IPS-18c (cell line): Measurements from ENCODE around the gene SHMT1.
"Not testable (repeated sequence)": the region's sequence is repeated elsewhere in the genome, so short reads cannot be mapped to it uniquely, and the experiment has no call there.

Experiments
- H3K4me3 ChIP-seq: 2 replicates; pipeline ENCODE4 v1.7.0; 2013; ENCODE audit warnings: low read depth, mild to moderate bottlenecking, low read length, moderate library complexity; ENCODE audit not compliant: insufficient read depth
- H3K9me3 ChIP-seq: one replicate; pipeline ENCODE4 v1.6.1; 2013; ENCODE audit warnings: mild to moderate bottlenecking, low read length, moderate library complexity; ENCODE audit not compliant: control insufficient read depth, insufficient read depth

The SHMT1 gene

DNA sequence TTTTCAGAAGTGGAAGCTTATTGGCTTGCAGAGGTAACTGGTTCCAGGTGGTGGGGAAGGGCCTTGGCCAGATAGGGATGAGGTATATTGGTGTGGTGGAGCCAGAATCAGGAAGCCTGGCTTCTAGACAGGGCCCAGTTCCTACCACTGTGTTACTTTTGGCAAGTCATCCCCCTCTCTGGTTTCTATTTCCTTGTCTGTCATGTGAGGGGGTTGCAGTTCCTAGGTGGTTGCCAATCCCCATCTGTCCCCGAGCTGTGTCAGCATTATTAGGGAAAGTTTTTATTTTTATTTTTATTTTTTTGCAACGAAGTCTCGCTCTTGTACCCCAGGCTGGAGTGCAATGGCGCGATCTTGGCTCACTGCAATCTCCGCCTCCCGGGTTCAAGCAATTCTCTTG, 45.2 kb downstream of the SHMT1 start:
- H3K4me3 ChIP-seq, result no peak overlapping the region

DNA sequence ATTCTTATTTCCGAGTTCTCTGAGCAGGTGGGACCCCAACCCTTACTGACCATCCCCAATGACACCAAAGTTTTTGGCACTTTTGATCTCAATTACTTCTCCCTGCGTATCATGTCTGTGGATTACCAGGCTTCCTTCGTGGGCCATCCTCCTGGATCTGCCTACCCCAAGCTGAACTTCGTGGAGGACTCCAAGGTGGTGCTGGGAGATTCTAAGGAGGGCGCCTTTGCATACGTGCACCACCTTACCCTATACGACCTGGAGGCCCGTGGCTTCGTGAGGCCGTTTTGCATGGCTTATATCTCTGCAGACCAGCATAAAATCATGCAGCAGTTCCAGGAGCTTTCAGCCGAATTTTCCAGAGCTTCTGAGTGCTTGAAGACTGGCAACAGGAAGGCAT, 47.4 kb downstream of the SHMT1 start:
- Histone ChIP-seq H3K4me3 (peak overlapping the region; percentile 98), H3K9me3 (no peaks in the 10 kb centered on the region)

More for the DNA sequence above, 45.2 kb downstream of the SHMT1 start:
- no peaks in the 10 kb centered on the region for H3K9me3 ChIP-seq

DNA sequence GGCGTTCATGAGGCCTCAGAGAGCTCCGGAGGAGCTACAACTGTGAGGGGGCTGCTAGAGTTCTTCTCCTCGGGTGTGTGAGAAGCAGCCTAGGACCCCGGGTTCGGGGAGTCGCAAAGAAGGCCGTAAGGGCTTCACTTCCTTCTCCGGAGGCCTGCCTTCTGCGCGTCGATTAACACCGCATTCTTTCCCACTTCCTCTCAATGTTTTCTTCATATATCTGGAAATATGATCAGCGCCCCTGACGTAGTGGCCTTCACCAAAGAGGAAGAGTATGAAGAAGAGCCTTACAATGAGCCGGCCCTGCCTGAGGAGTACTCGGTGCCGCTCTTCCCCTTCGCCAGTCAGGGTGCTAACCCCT, 47.8 kb downstream of the SHMT1 start:
- Histone ChIP-seq H3K9me3 (no peaks in the 10 kb centered on the region), H3K4me3 (peak overlapping the region; percentile 98)

DNA sequence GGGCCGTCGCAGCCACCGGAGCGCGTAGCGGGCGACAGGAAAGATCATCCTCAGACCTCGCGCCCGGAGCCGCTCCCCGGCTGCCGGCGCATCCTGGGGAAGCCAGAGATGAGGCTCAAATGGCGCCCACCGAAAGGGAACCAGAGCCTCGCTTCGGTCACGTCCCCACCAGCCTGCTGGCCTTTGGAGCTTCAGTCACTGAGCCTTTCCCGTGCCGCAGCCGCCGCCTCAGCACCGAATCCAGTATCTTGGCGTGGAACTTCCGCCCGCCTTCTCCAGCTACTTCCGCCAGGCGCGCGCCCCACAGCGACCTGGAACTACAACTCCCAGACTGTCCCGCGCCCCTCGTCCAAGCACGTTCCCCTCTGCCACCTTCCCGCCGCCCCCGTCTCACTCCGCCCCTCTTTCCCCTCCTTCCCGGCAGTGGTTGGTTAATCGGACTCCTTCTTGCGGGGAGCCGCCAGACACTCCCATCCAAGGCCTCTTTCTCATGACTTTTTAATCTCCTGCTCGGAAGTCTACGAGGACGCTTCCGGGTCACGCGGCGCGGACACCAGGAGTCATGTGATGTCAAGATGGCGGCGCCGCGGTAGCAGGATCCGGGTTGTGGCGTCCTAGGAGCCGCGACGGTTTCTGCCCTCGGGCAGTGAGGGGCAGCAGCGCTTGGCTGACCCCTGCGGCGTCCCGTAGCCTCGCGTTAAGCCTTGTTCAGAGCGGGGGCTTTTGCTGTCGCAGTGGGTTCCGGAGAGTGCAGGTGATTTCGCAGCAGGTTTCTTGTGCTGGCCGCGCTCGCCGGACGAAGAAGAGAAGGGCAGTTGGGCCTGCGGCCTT, 48.4 kb downstream of the SHMT1 start, which contains the start of the genes SMCR8 and TOP3A:
Gene SMCR8, plus strand, starts transcription at position 563 of the 831 bp plus-strand sequence. CDS start 497 bp downstream, outside the sequence.
Gene TOP3A, minus strand, starts transcription at position 264 of the 831 bp plus-strand sequence. Its CDS starts 216 bp downstream, at position 48.
- Histone ChIP-seq H3K4me3 (peak within 1 kb of the TSS; percentile 98), H3K9me3 (no peaks in the 10 kb centered on the region)

DNA sequence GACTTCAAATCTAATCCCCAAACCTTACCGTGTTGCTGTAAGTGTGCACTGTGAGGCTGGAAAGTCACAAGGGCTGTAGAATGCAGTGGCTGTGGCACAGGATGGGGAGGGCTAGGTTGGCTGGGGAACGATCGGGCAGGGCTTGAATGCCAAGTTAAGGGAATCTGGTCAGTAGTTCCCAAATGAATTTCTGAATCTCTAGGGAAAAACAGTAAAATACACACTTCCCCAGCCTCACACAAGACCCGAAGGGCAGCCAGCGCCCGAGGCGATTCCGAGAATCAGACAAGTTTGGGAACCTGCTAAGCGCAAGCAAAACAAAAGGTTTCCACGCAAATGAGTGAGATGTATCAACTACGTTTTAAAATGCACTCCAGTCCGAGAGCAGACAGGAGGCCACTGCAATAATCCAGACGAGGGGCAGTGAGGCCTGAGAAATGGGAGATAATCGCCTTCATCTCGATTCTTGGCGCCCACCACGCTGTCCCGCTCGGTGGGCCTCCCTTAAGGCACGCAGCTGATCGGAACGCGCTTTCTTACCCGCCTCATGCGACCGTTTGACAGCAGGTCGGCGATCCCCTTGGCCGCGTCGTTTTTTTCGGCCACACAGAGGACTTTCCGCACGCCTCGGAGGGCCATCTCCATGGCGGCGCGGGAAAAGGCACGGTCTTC, 49.2 kb downstream of the SHMT1 start:
- Histone ChIP-seq H3K9me3 (no peaks in the 10 kb centered on the region), H3K4me3 (peak overlapping the region; percentile 98)

DNA sequence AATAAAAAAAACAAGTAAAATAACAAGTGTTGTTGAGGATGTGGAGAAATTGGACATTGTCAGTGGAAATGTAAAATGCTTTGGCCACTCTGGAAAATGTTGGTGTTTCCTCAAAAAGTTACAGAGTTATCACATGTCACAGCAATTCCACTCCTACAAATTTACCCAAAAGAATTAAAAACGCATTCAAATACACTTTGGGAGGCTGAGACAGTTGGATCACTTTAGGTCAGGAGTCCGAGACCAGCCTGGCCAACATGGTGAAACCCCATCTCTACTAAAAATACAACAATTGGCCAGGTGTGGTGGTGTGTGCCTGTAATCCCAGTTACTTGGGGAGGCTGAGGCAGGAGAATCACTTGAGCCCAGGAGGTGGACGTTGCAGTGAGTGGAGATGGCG, 54.1 kb downstream of the SHMT1 start:
- Histone ChIP-seq H3K4me3 (no peak overlapping the region), H3K9me3 (no peaks in the 10 kb centered on the region)

DNA sequence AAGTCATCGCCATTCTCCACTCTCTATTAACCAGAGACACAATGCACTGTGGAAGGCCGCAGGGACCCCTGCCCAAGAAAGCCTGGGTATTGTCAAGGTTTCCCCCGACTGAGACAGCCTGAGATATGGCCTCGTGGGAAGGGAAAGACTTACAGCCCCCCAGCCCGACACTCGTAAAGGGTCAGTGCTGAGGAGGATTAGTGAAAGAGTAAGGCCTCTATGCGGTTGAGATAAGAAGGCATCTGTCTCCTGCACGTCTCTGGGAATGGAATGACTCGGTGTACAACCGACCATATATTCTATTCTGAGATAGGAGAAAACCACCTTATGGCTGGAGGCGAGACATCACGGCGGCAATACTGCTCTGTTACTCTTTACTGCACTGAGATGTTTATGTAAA, 60.1 kb downstream of the SHMT1 start:
- not testable (repeated sequence) for H3K4me3 ChIP-seq, H3K9me3 ChIP-seq

DNA sequence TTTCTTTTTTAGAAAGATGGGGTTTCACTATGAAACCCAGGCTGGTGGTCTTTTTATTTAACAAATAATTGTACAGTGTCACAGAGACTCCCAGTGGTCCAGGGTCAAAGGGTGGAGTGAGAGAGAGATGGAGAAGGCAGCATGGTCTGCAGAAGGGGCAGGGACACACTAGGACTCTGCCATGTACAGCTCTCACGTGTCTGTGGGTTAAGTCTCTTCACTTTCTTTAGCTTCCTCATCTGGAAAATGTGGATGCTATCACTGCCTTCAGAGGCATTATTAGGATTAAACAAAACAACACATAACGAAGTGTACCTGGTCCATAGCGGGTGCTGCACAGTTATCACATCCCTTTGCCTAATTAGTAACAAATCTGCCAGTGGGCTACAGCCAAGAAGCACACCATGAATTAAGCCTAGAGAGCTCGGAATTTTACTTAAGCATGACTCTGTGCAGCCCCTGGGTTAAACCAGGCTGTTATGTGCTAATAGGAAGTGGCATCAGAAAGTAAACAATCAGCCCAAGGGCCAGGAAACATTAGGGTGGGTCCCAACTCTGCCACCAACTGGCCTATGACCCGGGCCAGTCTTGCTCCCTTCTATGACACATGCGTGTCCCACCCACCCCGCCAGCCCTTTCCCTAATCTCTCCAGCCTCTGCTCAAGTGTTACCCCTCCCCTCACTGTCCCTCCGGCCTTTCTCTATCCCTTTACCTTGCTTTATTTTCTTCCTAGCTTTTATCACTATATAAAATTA, 62.4 kb downstream of the SHMT1 start:
- no peak overlapping the region for H3K4me3 ChIP-seq
- H3K9me3 ChIP-seq, result peaks cover 3% of the 10 kb centered on the region

DNA sequence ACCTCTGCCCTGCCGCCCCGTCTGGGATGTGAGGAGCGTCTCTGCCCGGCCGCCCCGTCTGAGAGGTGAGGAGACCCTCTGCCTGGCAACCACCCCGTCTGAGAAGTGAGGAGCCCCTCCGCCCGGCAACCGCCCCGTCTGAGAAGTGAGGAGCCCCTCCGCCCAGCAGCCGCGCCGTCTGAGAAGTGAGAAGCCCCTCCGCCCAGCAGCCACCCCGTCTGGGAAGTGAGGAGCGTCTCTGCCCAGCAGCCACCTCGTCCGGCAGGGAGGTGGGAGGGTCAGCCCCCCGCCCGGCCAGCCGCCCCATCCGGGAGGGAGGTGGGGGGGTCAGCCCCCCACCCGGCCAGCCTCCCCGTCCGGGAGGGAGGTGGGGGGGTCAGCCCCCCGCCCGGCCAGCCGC, 65.3 kb downstream of the SHMT1 start:
- H3K4me3 ChIP-seq, H3K9me3 ChIP-seq: not testable (repeated sequence)

DNA sequence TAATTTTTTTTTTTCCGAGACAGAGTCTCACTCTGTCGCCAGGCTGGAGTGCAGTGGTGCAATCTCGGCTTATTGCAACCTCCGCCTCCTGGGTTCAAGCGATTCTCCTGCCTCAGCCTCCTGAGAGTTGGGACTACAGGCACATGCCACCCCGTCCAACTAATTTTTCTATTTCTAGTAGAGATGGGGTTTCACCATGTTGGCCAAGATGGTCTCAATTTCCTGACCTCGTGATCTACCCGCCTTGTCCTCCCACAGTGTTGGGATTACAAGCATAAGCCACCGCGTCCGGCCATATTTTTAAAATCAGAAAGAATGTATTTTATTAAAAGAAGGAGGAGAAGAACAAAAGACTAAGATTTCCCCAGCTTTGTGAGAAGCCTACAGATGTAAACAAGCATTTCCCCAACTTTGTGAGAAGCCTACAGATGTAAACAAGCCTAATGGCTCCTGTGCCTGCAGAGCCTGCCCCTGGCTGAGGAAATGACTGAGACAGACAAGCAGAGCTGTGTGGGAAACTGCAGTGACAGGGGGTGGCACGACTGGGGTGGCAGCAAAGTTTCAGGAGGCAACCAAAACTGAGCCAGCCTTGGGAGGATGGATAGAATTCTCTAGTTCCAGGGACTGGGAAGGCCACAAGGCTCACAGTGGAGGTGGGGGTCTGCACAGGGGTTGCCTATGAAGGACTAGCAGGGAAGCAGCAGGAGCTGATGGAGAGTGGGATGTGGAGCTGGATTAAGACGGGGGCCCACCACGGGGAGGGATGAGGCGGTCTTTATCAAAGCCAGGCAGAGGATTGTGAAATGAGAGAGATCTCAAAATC, 71.4 kb downstream of the SHMT1 start:
- no peaks in the 10 kb centered on the region for H3K9me3 ChIP-seq
- H3K4me3 ChIP-seq, result no peak overlapping the region

DNA sequence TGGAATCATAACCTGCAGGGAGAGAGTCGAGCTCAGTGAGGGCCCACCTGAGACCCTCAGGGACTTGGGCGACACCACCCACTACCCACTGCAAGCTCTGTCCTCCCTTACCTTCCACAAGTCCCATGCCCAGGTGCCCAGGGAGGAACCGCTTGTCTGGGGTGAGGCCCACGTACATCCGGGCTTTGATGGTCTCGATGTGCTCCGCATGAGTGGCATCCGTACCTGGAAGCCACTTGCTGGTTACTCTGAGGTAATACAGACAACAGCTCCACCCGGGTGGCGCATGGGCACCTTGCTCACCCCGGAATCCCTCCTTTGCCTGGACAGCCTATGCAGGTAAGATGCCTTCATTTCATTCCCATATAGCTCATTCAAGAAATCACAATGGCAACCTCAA, 78.1 kb downstream of the SHMT1 start:
- H3K9me3 ChIP-seq, result no peaks in the 10 kb centered on the region
- no peak overlapping the region for H3K4me3 ChIP-seq

DNA sequence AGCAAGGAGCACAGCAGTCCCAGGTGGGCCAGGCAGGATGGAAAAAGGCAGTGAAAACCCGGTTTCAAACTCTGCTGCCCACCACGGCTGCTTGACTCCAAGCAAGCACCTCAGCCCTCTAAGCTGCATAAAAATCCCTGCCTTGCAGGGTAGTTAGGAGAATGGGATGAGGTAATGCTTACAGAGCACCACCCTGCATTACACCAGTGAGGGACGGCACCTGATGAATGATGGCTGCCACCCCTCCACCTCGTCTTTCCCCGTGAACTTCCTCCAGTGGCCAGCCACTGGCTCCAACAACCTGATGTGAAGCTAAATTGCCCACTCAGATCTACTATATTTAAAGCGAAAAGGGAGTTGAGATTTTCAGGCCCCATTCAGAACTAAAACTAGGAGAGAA, 81.6 kb downstream of the SHMT1 start:
- Histone ChIP-seq H3K9me3 (no peaks in the 10 kb centered on the region), H3K4me3 (no peak overlapping the region)

DNA sequence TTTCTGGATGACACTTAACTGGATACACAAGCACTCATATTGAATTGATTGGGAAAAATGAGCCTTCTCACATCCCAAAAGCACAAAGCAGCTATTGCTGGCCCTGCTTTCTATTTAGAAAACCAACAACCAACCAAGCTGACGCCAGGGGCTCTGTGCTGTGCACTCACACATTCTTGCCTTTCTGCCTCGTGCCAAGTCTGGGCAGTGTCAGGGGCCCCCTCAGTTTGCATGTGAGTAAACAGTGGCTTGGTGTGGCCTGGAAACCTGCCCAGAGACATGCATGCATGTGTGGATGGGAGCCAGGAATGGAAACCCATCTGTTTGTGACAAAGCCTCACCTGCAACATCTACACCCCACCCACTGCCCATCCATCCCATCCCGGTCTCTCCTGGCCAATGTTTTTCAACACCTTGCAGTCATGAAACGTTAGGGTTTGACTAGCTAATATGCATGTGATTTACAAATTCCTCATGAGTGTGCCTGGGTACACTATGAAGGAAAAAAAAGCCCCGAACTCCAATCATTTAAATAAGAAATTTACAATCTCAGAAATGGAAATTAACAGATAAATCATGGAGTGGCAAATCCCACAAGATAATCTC, 82.5 kb downstream of the SHMT1 start:
- Histone ChIP-seq H3K9me3 (no peaks in the 10 kb centered on the region), H3K4me3 (no peak overlapping the region)

DNA sequence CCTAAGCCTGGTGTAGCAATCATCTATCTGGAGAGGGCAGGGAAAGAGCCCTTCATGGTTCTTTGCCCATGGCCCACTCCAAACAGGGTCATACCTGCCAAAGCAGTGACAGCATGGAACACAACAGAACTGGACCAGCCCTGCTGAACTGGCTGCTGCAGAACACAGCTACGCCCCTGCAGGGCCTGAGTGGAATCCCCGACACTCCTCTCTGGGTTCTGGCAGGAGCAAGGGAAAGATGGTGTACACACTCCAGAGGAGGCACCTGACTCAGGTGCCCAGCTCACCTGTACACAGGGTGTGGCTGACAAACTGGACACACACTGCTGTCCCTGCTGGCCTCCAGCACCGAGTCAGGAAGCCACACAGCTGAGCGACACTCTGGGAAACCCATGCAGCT, 83.1 kb downstream of the SHMT1 start:
- Histone ChIP-seq H3K9me3 (no peaks in the 10 kb centered on the region), H3K4me3 (no peak overlapping the region)

DNA sequence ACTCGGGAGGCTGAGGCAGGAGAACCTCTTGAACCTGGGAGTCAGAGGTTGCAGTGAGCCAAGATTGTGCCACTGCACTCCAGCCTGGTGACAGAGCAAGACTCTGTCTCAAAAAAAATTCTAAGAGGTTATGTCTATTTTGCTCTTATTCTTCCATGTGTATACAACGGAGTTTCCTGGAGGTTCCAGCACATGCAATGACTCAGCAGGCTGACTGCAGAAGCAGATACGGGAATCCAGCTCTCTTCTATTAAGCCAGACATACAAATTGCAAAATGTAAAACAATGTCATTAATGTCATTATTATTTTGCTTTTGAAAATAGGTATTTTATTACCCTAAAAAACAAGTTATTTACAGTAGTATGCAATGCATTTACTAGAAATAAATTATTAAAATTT, 84.5 kb downstream of the SHMT1 start:
- Histone ChIP-seq H3K9me3 (no peaks in the 10 kb centered on the region), H3K4me3 (no peak overlapping the region)
